ENCODE results near the gene SEC14L3. TPM values are rescaled to one million over a fixed set of nuclear protein-coding genes. Genes with fewer than 3 reads are reported as not detected.

SEC14L3 gene
- total and polyA plus RNA-seq, 2 of the 13 experiments (the other 11 are each of a cell fraction or from before 2014, with no cell fraction given): not detected

DNA sequence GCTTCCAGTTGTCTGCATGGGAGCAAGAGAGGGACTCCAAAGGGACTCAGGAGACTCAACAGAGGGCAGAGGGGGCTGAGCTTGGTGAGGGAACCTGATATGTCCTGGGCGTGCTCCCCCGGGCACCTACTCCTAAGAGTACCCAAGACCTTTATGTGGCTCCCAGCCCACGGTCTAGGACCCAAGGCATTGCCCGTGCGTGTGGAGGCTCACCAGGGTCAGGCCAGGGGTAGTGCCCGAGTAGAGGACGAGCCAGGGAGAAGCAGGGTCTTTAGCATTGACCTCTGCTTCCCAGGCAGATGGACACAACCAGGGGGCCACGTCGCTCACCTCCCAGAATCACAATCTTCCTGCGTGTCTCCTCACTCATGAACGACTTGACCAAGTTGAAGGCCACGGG lies 20.3 kb upstream of the SEC14L3 start (continued):
- TF ChIP-seq PRDM10 (CRISPR knock-in tag; IDR thresholded peaks at IDR 0.05; ENCODE audit: low read depth) (no peak), RXRA (CRISPR knock-in tag; IDR thresholded peaks at IDR 0.05) (no peak), GLI4 (CRISPR knock-in tag; IDR thresholded peaks at IDR 0.05; ENCODE audit: borderline replicate concordance) (no peak)

- CTCF ChIA-PET (ENCODE audit: low intra/inter-chr PET ratio, low total read pairs): no interaction called here
- Histone ChIP-seq H3K4me3 (replicated peaks in 1 of 3; ENCODE audit: insufficient read depth in 1 of 3, low read depth in 2 of 3, low read length in 3 of 3) (no peak overlapping the region), H4K20me1 (ENCODE audit: insufficient read depth, low read length) (no peaks in the 10 kb centered on the region), H3K27ac (ENCODE audit: extremely low read length, insufficient read depth, low read length) (no peak overlapping the region), H3K79me2 (ENCODE audit: insufficient read depth, low read length) (no peaks in the 10 kb centered on the region), H3K36me3 (replicated peaks in 1 of 2; ENCODE audit: control insufficient read depth in 1 of 2, insufficient read depth in 2 of 2, low read length in 2 of 2) (no peaks in the 10 kb centered on the region), H3K4me2 (ENCODE audit: low read depth, low read length) (no peak overlapping the region), H2AFZ (ENCODE audit: low read length) (no peak overlapping the region), H3K9ac (ENCODE audit: insufficient read depth, low read depth, low read length) (no peak overlapping the region), H3K4me1 (ENCODE audit: insufficient read depth, low read length) (no peaks in the 10 kb centered on the region), H3K9me3 (ENCODE audit: low read length) (no peaks in the 10 kb centered on the region), H3K27me3 (ENCODE audit: control insufficient read depth in 1 of 2, insufficient read depth in 2 of 2, low read length in 2 of 2) (peaks cover 2 to 40% of the 10 kb centered on the region in 2 experiments)
- in situ Hi-C loops (cut with HindIII; ENCODE audit: extremely low pct_ligation_motif_present, low pct_unique_long_range_greater_than_20kb) (no loop called here), intact Hi-C loops (cut with micrococcal nuclease; ENCODE audit: unreplicated experiment) (no loop called here)
- WGBS (ENCODE audit: low lambda C conversion rate): 50% methylated on average over 5 of the region's 7 CpGs
- no peak for ATAC-seq
- no peak for FAIRE-seq
- POLR2A ChIA-PET: no interaction called here
- no peak for DNase-seq (ENCODE audit: low spot score)
- BruUV-seq (replicated peaks): no TSS peak
- TF ChIP-seq, protein P1, sequence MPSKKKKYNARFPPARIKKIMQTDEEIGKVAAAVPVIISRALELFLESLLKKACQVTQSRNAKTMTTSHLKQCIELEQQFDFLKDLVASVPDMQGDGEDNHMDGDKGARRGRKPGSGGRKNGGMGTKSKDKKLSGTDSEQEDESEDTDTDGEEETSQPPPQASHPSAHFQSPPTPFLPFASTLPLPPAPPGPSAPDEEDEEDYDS (CRISPR knock-in tag; IDR thresholded peaks at IDR 0.05): no peak
- TF ChIP-seq ZNF230 (CRISPR knock-in tag; IDR thresholded peaks at IDR 0.05): no peak
- no peak for TF ChIP-seq SALL1 (CRISPR knock-in tag; IDR thresholded peaks at IDR 0.05)
- TF ChIP-seq CBX1 (IDR thresholded peaks at IDR 0.05; ENCODE audit: low read depth): no peak
- no peak for TF ChIP-seq ATF6 (CRISPR knock-in tag; conservative IDR thresholded peaks at IDR 0.05)
- TF ChIP-seq ZNF264 (CRISPR knock-in tag; IDR thresholded peaks at IDR 0.05): no peak
- no peak for TF ChIP-seq HDAC6 (IDR thresholded peaks at IDR 0.05; ENCODE audit: low read depth, low read length)
- no peak for TF ChIP-seq SETDB1 (CRISPR knock-in tag; IDR thresholded peaks at IDR 0.05; ENCODE audit: borderline replicate concordance)
- TF ChIP-seq, protein P2, sequence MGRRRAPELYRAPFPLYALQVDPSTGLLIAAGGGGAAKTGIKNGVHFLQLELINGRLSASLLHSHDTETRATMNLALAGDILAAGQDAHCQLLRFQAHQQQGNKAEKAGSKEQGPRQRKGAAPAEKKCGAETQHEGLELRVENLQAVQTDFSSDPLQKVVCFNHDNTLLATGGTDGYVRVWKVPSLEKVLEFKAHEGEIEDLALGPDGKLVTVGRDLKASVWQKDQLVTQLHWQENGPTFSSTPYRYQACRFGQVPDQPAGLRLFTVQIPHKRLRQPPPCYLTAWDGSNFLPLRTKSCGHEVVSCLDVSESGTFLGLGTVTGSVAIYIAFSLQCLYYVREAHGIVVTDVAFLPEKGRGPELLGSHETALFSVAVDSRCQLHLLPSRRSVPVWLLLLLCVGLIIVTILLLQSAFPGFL (CRISPR knock-in tag; IDR thresholded peaks at IDR 0.05): no peak
- TF ChIP-seq IKZF5 (CRISPR knock-in tag; IDR thresholded peaks at IDR 0.05): no peak
- TF ChIP-seq ZNF138 (CRISPR knock-in tag; IDR thresholded peaks at IDR 0.05; ENCODE audit: low read depth): no peak
- no peak for TF ChIP-seq EZH2 (conservative IDR thresholded peaks at IDR 0.05; ENCODE audit: low read depth, low read length)
- TF ChIP-seq NR1H2 (CRISPR knock-in tag; IDR thresholded peaks at IDR 0.05; ENCODE audit: borderline replicate concordance, low read depth): no peak
These were observed 19.6 kb upstream of the SEC14L3 start for GRCh38 chr22:30491381-30491780.

Measured in HepG2 (cell line).